PC-9 (cell line): ENCODE measurements around the gene YPEL3.

ENCODE experiments used
- EZH2 ChIP-seq: fragments of 200-600 bp; sonication (generic); IDR thresholded peaks from 2 replicates; pipeline ENCODE4 v1.8.0; 2017; ENCODE audit warnings: antibody characterized with exemption, low read depth
- TF ChIP-seq, protein P1 (sequence below): fragments of 200-600 bp; sonication (generic); conservative IDR thresholded peaks from 2 replicates; pipeline ENCODE4 v1.6.1; 2017; ENCODE audit warnings: mixed run types, antibody characterized with exemption, mild to moderate bottlenecking, moderate library complexity

DNA sequence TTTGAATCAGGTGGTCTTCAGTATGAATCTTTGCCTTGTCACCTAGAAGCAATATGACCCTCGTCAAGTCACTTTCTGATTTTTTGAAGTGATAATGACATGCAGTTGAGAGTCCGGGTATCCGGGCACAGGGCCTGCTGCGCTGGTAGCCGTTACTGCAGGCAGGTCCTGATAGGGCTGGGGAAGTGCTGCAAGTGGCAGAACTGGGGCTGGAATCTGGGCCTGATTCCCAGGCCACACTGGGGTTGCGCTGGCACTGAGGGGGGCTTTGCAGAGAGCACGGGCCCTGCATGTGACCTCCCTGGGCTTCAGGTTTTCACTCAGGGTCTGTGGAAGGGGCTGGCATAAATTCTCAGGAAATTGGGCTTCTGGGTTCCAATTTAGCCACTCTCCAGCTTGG is 17.3 kb downstream of the YPEL3 start:
- TF ChIP-seq EZH2: no peak
- TF ChIP-seq, protein P1, sequence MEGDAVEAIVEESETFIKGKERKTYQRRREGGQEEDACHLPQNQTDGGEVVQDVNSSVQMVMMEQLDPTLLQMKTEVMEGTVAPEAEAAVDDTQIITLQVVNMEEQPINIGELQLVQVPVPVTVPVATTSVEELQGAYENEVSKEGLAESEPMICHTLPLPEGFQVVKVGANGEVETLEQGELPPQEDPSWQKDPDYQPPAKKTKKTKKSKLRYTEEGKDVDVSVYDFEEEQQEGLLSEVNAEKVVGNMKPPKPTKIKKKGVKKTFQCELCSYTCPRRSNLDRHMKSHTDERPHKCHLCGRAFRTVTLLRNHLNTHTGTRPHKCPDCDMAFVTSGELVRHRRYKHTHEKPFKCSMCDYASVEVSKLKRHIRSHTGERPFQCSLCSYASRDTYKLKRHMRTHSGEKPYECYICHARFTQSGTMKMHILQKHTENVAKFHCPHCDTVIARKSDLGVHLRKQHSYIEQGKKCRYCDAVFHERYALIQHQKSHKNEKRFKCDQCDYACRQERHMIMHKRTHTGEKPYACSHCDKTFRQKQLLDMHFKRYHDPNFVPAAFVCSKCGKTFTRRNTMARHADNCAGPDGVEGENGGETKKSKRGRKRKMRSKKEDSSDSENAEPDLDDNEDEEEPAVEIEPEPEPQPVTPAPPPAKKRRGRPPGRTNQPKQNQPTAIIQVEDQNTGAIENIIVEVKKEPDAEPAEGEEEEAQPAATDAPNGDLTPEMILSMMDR: no peak
